CD4-positive, alpha-beta T cell treated with Interleukin-6 at 100 ng/mL for 8 hours (primary cell): ENCODE data around the gene TUBGCP2.

ENCODE experiments used
- DNase-seq: peaks from one replicate; pipeline ENCODE4 v3.0.0-alpha.2; 2020; ENCODE audit warnings: mixed read lengths, low spot score

TUBGCP2 gene

GRCh38 chr10:133343558-133343957 is 34.9 kb upstream of the TUBGCP2 start:
- DNase-seq = no peak

- no peak for DNase-seq
Observed at GRCh38 chr10:133342942-133343341, 34.3 kb upstream of the TUBGCP2 start.

- DNase-seq = no peak
Observed at GRCh38 chr10:133341983-133342382, 33.3 kb upstream of the TUBGCP2 start.

DNA sequence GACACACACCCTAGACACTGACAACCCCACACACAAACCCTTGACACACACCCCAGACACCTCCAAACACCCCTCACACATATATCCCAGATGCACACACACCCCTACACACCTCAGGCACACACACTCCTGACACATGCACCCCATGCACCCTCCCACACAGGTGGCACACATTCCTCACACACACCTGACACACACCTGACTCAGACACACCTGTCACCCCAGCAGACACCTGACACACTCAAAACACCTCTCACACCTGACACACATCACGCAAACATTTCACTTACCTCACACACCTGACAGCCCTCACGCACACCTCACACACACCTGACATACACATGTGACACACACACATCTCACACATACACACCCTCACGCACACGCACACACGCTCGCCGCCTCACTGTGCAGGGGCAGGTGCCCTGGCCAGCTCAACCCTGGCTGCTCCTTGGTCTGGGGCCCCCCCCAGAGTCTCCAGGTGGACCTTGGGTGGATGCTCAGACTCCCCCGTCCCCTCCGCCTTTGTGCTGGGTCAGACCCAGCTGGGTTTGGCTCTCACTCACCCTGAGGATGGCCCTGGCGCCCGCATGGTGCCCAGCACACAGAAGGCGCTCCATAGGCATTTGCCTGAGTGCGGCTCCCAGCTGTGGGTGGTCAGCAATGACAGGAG is 31.2 kb upstream of the TUBGCP2 start:
- no peak for DNase-seq

DNA sequence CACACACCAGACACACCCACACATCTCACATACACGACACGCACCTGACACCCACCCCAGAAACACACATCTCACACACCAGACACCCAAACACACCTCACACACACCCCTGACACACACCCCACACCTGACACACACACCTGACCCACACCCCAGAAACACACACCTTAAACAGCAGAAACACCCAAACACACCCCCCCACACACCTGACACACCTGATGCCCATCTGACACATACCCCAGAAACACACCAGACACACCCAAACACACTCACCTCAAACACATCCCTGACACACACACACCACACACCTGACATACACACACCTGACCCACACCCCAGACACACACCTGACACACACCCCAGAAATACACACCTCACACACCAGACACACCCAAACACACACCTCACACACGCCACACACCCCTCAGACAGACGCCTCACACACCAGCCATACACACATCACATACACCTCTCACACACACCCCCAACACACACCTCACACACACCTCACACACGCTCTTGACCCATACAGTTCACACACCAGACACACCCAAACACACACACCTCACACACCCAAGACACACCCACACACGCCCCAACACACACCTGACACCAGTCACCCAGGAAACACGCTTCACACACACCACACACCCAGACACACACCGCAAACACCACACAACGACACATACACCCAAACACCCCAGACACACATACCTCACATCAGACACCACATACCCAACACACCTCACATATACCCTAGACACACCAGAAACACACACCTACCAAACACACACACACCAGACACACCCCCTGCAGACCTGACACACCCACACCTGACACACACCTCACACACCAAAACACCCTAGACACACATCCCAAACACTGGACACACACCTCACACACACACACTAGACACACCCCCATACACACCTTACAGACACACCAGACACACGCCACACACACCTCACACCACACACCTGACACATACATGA is 29.7 kb upstream of the TUBGCP2 start:
- DNase-seq = no peak

DNA sequence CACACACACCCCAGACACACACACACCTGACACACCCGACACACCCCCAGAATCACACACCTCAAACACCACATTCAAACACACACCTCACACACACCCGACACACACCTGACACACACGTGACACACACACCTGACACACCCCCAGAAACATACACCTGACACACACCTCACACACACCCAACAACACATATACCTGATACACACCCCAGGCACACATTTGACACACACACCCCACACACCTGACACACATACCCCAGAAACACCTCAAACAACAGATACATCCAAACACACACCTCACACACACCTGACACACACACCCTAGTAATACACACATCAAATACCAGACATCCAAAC is 28.7 kb upstream of the TUBGCP2 start:
- no peak for DNase-seq

- peak; percentile 89 for DNase-seq
Observed at GRCh38 chr10:133336577-133337369, 28.1 kb upstream of the TUBGCP2 start, which contains the start of gene CALY. TSS of gene CALY (minus strand) at chr10:133336896. CDS start at chr10:133328989, 7,907 bp downstream.

DNA sequence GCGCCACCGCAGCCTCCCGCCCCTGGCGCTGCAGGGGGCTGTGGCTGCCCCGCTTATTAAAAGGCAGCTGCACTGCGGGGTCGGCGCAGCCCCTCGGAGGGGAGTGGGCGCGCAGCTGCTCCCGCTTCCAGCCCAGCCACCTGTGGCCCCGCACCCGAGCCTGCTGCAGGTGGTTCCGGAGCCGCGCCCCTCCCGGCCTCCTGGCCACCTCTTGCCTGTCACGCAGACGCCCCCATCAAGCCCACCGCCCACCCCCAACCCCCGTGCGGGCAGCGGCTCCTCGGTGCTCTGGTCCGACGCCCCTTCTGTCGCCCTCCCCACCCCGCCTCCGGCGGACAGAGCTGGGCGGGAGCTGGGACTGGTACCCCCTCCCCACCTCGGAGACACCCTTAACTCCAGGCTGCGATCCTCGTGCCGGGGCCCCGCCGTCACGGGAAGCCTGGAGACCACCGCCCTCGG is 27.5 kb upstream of the TUBGCP2 start:
- DNase-seq = no peak

- peak; percentile 72 for DNase-seq
Observed at GRCh38 chr10:133335246-133336117, 26.8 kb upstream of the TUBGCP2 start.

DNA sequence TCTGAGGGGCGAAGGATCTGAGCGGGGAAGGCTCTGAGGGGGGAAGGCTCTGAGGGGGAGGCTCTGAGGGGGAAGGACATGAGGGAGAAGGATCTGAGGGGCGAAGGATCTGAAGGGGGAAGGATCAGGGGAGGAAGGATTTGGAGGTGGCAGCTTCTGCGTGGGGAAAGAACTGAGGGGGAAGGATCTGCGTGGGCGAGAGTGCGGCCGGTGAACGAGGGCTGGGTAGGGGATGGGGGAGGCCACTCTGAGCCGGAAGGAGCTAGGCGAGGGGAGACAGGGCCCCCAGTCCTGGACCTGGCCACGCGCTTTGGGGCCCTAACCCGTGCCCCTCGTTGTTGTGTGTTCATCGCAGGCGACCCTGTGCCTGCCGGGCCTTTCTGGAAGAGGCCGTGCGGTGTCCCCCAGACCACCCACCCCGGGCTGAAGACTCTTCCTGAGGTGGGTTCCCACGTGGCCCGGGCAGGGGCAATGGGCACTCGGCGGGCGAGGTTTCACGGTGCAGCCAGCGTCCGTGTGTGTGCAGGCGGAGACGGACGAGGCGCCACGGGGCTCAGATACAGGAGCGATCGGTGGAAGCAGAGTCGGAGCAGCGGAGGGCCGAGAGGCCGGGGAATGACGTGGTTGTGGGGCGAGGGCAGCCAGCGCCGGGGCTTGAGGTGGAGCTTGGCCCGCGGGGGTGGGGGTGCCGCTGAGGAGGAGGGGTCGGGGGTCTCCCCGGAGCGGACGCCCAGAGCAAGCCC is 26.0 kb upstream of the TUBGCP2 start:
- peak; percentile 32 for DNase-seq

DNA sequence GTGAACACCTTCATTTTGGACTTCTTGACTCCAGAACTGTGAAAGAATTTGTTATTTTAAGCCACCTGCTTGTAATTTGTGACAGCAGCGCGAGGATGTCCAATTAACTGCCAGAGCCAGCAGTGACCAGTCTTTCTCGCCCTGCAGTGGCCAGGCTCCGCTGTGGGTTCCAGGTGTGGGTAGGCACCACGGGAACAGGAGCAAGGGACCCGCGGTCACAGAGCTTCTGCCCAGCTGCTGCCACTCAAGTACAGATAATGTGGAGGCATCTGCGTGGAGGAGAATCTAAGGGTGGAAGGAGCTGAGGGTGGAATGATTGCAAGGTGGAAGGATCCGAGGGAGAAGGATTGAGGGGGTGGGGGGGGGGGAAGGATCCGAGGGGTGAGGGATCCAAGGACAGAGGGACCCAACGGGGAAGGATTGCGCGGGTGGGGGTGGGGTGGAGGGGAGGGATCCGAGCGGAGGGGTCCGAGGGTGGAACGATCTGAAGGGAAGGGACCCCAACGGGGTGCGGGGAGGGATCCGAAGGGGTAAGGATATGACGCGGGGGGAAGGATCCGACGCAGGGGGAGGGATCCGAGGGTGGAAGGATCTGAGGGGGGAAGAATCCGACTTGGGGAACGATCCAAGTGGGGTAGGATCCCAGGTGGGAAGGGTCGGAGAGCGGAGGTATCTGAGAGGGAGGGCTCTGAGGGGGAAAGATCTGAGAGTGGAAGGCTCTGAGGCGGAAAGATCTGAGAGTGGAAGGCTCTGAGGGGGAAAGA is 24.4 kb upstream of the TUBGCP2 start:
- DNase-seq = no peak

- DNase-seq = peak; percentile 84
Observed at GRCh38 chr10:133329491-133330202, 21.0 kb upstream of the TUBGCP2 start.

- no peak for DNase-seq
Observed at GRCh38 chr10:133328358-133329343, 20.0 kb upstream of the TUBGCP2 start.

DNA sequence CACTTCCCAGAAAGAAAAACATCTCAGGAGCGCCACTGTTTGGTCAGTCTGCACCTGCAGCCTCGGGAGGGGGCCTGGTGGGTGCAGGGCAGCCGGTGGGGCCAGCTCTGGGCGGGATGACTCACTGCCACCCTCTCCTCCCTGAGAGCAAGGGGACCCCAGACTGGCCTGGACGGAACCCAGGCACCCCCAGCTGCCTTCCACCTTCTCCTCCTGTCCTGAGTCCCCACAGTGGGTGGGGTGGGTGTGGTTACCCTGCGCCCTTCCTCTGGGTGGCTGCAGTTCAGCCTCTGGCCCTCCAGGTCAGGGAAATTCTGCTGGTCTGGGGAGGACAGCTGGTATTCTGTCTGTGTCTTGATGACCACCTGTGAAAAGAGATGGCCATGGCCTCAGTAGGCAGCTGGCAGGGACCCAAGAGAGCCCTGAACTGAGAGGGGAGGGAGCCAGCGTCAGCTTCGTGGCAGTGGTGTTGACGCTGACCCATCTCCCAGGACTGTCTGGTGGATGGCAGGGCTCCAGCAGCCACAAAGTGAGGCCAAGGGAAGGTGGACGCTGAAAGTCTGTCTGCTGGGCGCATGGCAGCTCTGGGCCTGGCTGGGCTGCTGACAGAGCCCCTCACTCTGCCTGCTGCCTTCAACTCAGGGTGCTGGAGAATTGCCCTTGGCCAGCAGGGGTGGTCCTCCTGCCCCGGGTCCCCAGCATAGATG is 19.1 kb upstream of the TUBGCP2 start:
- DNase-seq = no peak

GRCh38 chr10:133326745-133327650 is 18.3 kb upstream of the TUBGCP2 start:
- DNase-seq = no peak

DNA sequence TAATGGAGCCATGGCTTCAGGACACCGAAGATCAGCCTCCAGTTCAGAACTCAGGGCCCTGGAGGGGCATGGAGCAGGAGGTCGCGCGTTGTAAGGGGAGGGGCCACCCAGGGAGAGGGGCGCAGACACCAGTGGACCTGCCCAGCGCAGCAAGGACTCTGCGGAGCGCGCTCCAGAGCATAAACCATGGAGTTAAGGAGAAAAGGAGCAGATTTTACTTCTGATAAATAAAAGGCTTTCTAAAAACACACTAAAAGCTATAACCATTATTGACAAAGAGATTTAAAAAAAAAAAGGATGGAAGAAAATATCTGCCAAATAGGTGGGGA is 17.5 kb upstream of the TUBGCP2 start:
- no peak for DNase-seq
